ENCODE measurements around the gene PTPRD.

Gene PTPRD

DNA sequence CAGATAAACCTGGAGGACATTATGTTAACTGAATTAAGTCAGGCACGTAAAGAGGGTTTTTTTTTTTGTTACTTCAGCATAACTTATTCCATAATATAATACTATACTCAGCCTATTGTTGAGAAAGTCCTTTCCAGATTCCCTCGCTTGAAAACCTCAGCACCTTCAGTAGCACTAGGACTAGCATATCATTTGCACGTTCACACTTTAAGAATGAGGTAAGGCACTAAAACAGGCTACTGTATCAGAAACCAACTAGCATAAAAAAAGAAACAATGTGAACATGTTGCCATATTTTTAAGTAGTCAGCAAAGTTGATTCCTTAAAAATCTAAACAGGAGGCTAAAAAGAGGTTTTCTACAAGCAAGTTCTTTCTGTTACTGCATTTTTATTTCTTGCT is 504.0 kb downstream of the PTPRD start:
- no peak for DNase-seq (ENCODE audit: low read depth)
- TF ChIP-seq, protein P1, sequence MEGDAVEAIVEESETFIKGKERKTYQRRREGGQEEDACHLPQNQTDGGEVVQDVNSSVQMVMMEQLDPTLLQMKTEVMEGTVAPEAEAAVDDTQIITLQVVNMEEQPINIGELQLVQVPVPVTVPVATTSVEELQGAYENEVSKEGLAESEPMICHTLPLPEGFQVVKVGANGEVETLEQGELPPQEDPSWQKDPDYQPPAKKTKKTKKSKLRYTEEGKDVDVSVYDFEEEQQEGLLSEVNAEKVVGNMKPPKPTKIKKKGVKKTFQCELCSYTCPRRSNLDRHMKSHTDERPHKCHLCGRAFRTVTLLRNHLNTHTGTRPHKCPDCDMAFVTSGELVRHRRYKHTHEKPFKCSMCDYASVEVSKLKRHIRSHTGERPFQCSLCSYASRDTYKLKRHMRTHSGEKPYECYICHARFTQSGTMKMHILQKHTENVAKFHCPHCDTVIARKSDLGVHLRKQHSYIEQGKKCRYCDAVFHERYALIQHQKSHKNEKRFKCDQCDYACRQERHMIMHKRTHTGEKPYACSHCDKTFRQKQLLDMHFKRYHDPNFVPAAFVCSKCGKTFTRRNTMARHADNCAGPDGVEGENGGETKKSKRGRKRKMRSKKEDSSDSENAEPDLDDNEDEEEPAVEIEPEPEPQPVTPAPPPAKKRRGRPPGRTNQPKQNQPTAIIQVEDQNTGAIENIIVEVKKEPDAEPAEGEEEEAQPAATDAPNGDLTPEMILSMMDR (IDR thresholded peaks at IDR 0.05; ENCODE audit: insufficient read depth, low read depth, low read length, missing control alignments) = no peak
- H3K4me3 ChIP-seq (ENCODE audit: low read depth, low read length) = no peak overlapping the region

DNA sequence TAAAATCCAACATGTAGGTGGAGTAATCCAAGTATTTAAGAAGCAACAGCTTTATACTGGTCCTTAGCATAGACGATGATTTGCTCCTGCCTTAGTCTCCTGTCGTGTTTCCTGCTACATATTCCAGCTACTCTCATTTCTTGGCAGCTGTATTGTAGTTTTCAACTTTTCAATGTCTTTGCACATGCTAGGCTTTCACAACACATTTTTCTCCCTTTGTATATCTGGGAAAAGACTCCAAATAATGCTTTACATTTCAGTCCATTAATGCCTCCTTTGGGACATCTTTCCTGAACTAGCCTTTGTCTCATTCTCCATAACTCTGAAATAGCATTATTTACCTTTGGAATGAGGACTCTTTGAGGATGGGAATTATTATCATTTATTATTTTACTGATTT is 508.0 kb downstream of the PTPRD start:
- DNase-seq (ENCODE audit: low read depth) = no peak
- no peak overlapping the region for H3K4me3 ChIP-seq (ENCODE audit: low read depth, low read length)
- TF ChIP-seq, protein P1 (IDR thresholded peaks at IDR 0.05; ENCODE audit: insufficient read depth, low read depth, low read length, missing control alignments) = no peak

DNA sequence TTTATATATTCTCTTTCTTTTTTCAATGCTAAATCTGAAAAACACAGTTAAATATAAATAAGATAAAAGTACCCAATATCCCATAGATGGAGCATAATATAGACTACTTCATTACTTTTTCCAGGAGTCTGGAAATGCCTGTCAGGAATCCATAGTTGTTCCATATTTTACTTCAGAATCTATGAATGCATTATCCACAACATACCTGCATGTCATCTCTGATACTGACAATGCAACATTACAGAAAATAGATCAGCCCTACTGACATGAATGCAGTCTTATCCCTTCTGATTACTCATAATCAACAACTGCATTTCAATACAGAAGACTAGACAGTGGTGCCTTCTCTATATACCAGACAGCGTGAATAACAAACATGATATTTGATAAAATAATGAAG is 517.6 kb downstream of the PTPRD start:
- no peak overlapping the region for H3K4me3 ChIP-seq (ENCODE audit: low read depth, low read length)
- no peak for DNase-seq (ENCODE audit: low read depth)
- TF ChIP-seq, protein P1 (IDR thresholded peaks at IDR 0.05; ENCODE audit: insufficient read depth, low read depth, low read length, missing control alignments) = no peak

DNA sequence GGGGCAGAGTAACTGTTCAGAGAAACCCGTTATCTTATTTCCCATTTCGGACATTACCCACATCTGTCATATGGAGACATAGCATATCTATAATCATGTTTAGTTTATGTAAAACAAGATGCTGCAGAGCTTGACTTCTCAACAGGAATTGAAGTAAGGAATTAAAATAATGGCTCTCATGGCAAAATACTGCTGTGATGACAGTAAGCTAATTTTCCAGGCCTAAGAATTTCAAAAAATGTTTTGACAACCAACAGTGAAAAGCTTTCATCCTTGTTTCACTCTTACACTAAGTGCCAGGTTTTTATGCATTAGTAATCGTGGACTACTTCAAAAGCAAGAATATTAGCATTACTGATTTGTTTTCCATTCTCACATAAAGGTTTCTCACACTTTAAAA is 518.2 kb downstream of the PTPRD start:
- TF ChIP-seq, protein P1 (IDR thresholded peaks at IDR 0.05; ENCODE audit: insufficient read depth, low read depth, low read length, missing control alignments) = no peak
- no peak overlapping the region for H3K4me3 ChIP-seq (ENCODE audit: low read depth, low read length)
- DNase-seq (ENCODE audit: low read depth) = no peak

DNA sequence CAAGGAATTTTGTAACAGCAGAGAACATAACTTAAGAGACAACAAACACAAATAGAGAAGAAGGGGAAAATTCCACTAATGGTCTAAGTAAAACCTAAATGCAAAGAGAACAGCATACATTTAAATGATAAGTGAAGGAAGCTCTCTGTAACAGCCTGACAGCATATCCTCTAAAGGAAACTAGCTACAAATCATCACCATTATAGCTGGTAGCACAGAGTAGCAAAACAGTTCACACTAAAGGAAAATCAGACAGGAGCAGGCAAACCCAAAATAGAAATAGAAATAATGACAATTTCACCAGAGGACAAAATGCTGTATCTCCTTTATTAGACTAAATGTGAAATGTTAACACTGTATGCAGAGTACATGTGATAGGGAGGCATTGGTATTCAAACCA is 532.8 kb downstream of the PTPRD start:
- DNase-seq (ENCODE audit: low read depth) = no peak
- TF ChIP-seq, protein P1 (IDR thresholded peaks at IDR 0.05; ENCODE audit: insufficient read depth, low read depth, low read length, missing control alignments) = no peak
- no peak overlapping the region for H3K4me3 ChIP-seq (ENCODE audit: low read depth, low read length)

DNA sequence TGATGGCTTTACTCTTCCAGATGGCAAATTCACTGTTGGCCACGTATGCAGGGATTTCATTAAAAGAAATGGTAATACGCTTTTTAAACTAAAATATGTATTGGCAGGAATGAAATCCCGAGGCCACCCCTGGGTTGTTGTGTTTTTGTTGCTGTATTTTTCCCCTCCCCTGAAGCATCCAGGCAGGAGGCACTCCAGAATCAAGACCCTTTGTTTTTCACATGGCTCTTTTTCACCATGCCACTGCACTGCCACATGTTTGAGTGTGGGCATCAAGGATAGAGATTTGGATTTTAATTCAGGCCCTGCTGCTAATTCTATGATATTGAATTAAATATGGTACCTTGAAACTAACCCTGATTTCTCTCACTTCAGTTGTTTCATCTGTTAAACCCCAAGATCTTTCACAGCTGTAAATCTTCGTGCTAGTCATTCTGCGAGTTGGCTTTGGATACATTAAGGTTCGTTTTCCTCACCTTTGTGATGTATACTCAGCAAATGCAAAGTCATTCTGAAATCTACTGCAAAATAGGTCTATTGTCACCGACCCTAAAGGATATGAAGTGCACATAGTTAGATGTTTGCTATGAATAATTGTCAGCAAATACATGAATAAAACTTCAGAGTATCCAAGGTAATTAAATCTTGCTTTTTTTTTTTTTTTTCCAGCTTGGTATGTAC is 533.4 kb downstream of the PTPRD start:
- no peak overlapping the region for H3K4me3 ChIP-seq (ENCODE audit: low read depth, low read length)
- TF ChIP-seq, protein P1 (IDR thresholded peaks at IDR 0.05; ENCODE audit: insufficient read depth, low read depth, low read length, missing control alignments) = no peak

DNA sequence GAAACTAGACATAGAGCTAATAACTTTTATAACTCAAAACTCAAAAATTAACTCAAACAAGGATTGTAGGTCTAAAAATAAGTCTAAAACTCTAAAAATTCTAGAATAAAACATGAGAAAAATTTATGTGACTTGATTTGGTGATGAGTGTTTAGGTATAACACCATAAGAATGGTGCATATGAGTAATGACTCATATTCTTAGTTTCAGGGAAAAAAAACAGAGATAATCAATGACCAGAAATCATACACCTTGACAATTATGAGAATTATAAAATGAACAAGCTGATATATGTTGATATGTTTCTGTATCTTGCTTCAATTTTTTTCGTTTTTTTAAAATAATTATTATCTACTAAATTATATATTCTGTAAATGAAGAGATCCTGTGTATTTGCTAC is 541.2 kb downstream of the PTPRD start:
- TF ChIP-seq, protein P1 (IDR thresholded peaks at IDR 0.05; ENCODE audit: insufficient read depth, low read depth, low read length, missing control alignments) = no peak
- no peak for DNase-seq (ENCODE audit: low read depth)
- no peak overlapping the region for H3K4me3 ChIP-seq (ENCODE audit: low read depth, low read length)

More for the DNA sequence above, 533.4 kb downstream of the PTPRD start:
- DNase-seq (ENCODE audit: low read depth) = no peak
